ENCODE results near the gene ADAMTS9.

- TF ChIP-seq GATA2 (IDR thresholded peaks at IDR 0.05; ENCODE audit: low read depth, low read length) = no peak
- TF ChIP-seq GATA3 (IDR thresholded peaks at IDR 0.05; ENCODE audit: low read depth, low read length) = no peak
These were observed 75.5 kb downstream of the ADAMTS9 start for GRCh38 chr3:64612082-64612860.

Measured in SH-SY5Y (cell line).